ENCODE results near the gene SEC16A.
A peak's percentile ranks its signal among the peaks of the same experiment; 100 is the strongest.

SEC16A gene

GRCh38 chr9:136504512-136505348 lies 21.9 kb upstream of the SEC16A start:
- FAIRE-seq, result no peak
- no peak for DNase-seq (ENCODE audit: low spot score)

GRCh38 chr9:136502940-136503550 lies 20.2 kb upstream of the SEC16A start:
- FAIRE-seq (no peak), DNase-seq (ENCODE audit: low spot score) (no peak)

- DNase-seq (ENCODE audit: low spot score) (no peak), FAIRE-seq (no peak)
Measured at GRCh38 chr9:136502196-136502595, 19.4 kb upstream of the SEC16A start.

- DNase-seq (ENCODE audit: low spot score), result no peak
- no peak for FAIRE-seq
Measured at GRCh38 chr9:136501686-136502085, 18.8 kb upstream of the SEC16A start.

- FAIRE-seq (no peak), DNase-seq (ENCODE audit: low spot score) (no peak)
Measured at GRCh38 chr9:136499935-136500910, 17.4 kb upstream of the SEC16A start.

GRCh38 chr9:136499071-136499934 lies 16.5 kb upstream of the SEC16A start:
- DNase-seq (ENCODE audit: low spot score) (no peak), FAIRE-seq (no peak)

- FAIRE-seq (no peak), DNase-seq (ENCODE audit: low spot score) (no peak)
Measured at GRCh38 chr9:136497916-136498695, 15.3 kb upstream of the SEC16A start.

- FAIRE-seq, result no peak
- no peak for DNase-seq (ENCODE audit: low spot score)
Measured at GRCh38 chr9:136496801-136497620, 14.2 kb upstream of the SEC16A start.

GRCh38 chr9:136496181-136496580 lies 13.3 kb upstream of the SEC16A start:
- FAIRE-seq (no peak), DNase-seq (ENCODE audit: low spot score) (no peak)

- DNase-seq (ENCODE audit: low spot score) (no peak), FAIRE-seq (no peak)
Measured at GRCh38 chr9:136495238-136495800, 12.5 kb upstream of the SEC16A start.

- no peak for DNase-seq (ENCODE audit: low spot score)
- no peak for FAIRE-seq
Measured at GRCh38 chr9:136494531-136495215, 11.8 kb upstream of the SEC16A start.

- DNase-seq (ENCODE audit: low spot score) (no peak), FAIRE-seq (no peak)
Measured at GRCh38 chr9:136494012-136494411, 11.2 kb upstream of the SEC16A start.

- no peak for FAIRE-seq
- DNase-seq (ENCODE audit: low spot score), result no peak
Measured at GRCh38 chr9:136493567-136493971, 10.7 kb upstream of the SEC16A start.

- no peak for FAIRE-seq
- no peak for DNase-seq (ENCODE audit: low spot score)
Measured at GRCh38 chr9:136492978-136493522, 10.2 kb upstream of the SEC16A start.

- DNase-seq (ENCODE audit: low spot score) (no peak), FAIRE-seq (no peak)
Measured at GRCh38 chr9:136489731-136490130, 6.9 kb upstream of the SEC16A start.

- DNase-seq (ENCODE audit: low spot score) (peak; percentile 21), FAIRE-seq (no peak)
Measured at GRCh38 chr9:136488247-136489214, 5.7 kb upstream of the SEC16A start.

GRCh38 chr9:136487672-136488071 lies 4.8 kb upstream of the SEC16A start:
- FAIRE-seq (no peak), DNase-seq (ENCODE audit: low spot score) (no peak)

All from RCC 7860 (cell line).